Lower leg skin (tissue), 4 donors: ENCODE data around the gene KANK4. TPM values are rescaled to one million over a fixed set of nuclear protein-coding genes. Genes with fewer than 3 reads are reported as not detected.

Experiments
- DNase-seq, 2 donors: peaks; one replicate each; pipeline ENCODE4 v3.0.0-alpha.2; 2019; ENCODE audit warnings: low spot score in 2 of 2
- H3K4me3 ChIP-seq: fragments of 200-600 bp; sonication (generic); 2 replicates; pipeline ENCODE4 v1.5.1; 2017; ENCODE audit warnings: mild to moderate bottlenecking, low read depth; ENCODE audit not compliant: poor library complexity, severe bottlenecking
- POLR2A ChIP-seq, 2 donors: fragments of 450-650 bp; IDR thresholded peaks; one replicate each; pipeline ENCODE4 v1.6.1; 2016 to 2017; ENCODE audit warnings: antibody characterized with exemption in 2 of 2, mild to moderate bottlenecking in 1 of 2, moderate library complexity in 1 of 2
- WGBS, 2 donors: methylation state at CpG; one replicate each; pipeline ENCODE4 v1.1.5; 2018; 5-methylcytosine and 5-hydroxymethylcytosine counted together
- intact Hi-C: fragments of 100-400 bp; cut with DNase I; formaldehyde crosslinking; loops from one replicate; pipeline ENCODE4 v1.15.0; 2023; ENCODE audit warnings: low total_unique reads
- total RNA-seq, 4 donors: library from RNA; depleted of rRNA; stranded (reverse); fragments of >200 nt; gene quantifications; one replicate each; pipeline ENCODE4 v1.1.0, GENCODE V29; 2016
- TF ChIP-seq, protein P1 (sequence below), 3 donors: fragments of 450-650 bp; IDR thresholded peaks; one replicate each; pipeline ENCODE4 v1.5.1; 2016; ENCODE audit warnings: antibody characterized with exemption in 3 of 3, mild to moderate bottlenecking in 3 of 3, moderate library complexity in 2 of 3

Gene KANK4
- total RNA-seq, 4 donors from 2014 or later: 0.21 to 1.5 (median 0.72) TPM

DNA sequence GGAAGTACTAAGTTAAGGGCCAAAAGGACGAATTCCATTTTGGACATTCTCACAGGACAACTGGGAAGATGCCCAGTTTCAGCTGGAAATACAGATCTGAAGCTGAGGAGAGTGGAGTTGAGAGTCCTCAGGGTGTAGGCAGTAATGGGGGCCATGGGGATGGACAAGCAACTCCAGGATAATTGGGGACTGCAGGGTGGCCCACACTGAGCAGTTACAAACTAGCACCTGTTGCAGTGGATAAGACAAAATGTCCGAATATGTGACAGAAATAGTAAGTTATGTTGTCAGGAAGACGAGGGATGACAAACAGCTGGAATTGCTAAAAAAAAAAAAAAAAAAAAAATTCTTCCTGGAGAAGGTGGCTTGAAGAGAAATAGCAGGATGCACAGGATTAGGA is 34.6 kb upstream of the KANK4 start:
- H3K4me3 ChIP-seq: no peak overlapping the region
- intact Hi-C loops: no loop called here
- WGBS, 2 donors: 49 to 75% methylated on average over 3 of the region's 3 CpGs
- TF ChIP-seq, protein P1, sequence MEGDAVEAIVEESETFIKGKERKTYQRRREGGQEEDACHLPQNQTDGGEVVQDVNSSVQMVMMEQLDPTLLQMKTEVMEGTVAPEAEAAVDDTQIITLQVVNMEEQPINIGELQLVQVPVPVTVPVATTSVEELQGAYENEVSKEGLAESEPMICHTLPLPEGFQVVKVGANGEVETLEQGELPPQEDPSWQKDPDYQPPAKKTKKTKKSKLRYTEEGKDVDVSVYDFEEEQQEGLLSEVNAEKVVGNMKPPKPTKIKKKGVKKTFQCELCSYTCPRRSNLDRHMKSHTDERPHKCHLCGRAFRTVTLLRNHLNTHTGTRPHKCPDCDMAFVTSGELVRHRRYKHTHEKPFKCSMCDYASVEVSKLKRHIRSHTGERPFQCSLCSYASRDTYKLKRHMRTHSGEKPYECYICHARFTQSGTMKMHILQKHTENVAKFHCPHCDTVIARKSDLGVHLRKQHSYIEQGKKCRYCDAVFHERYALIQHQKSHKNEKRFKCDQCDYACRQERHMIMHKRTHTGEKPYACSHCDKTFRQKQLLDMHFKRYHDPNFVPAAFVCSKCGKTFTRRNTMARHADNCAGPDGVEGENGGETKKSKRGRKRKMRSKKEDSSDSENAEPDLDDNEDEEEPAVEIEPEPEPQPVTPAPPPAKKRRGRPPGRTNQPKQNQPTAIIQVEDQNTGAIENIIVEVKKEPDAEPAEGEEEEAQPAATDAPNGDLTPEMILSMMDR (IDR thresholded peaks at IDR 0.05): no peak
- TF ChIP-seq POLR2A (IDR thresholded peaks at IDR 0.05): no peak
- no peak for DNase-seq

GRCh38 chr1:62352387-62352786 is 33.2 kb upstream of the KANK4 start:
- WGBS, 2 donors: 93 to 95% methylated on average over 4 of the region's 4 CpGs
- DNase-seq: no peak
- TF ChIP-seq POLR2A (IDR thresholded peaks at IDR 0.05): no peak
- TF ChIP-seq, protein P1 (IDR thresholded peaks at IDR 0.05): no peak
- intact Hi-C loops: no loop called here
- H3K4me3 ChIP-seq: no peak overlapping the region

DNA sequence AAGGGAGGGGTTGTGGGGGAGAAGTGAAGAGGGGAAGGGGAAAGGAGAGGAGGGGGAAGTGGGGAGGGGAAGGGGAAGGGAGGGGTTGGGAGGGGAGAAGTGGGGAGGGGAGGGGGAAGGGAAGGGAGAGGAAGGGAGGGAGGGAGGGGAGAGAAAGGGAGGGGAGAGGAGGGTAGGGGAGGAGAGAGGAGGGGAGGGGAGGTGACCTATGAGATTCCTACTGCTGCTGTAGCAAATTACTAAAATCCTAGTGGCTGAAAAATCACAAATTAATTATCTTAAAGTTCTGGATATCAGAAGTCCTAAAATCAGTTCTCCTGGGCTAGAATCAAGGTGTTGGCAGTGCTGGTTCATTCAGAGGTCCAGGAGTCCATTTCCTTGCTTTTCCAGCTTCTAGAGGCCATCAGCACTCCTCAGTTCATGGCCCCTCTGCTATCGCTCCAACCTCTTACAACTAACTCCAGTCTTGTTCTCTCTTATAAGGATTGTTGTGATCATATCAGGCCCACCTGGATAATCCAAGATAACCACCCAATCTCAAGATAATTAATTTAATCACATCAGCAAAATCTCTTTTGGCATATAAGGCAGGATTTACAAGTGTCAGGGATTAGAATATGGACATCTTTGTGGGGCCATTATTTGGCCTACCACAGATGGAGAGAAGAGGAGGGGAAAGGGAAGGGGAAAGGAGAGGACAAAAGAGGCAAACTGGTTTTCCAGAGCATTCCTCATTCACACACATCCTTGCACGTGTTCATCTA is 30.4 kb upstream of the KANK4 start:
- TF ChIP-seq, protein P1 (IDR thresholded peaks at IDR 0.05): no peak
- no peak for TF ChIP-seq POLR2A (IDR thresholded peaks at IDR 0.05)
- no peak overlapping the region for H3K4me3 ChIP-seq
- 90 to 94% methylated on average over 2 of the region's 2 CpGs for WGBS, 2 donors
- DNase-seq: no peak
- intact Hi-C loops: no loop called here

- intact Hi-C loops: no loop called here
- 94% methylated on average over 4 of the region's 4 CpGs for WGBS, 2 donors
- no peak overlapping the region for H3K4me3 ChIP-seq
- no peak for DNase-seq
- TF ChIP-seq, protein P1 (IDR thresholded peaks at IDR 0.05): no peak
- TF ChIP-seq POLR2A (IDR thresholded peaks at IDR 0.05): no peak
Measured at GRCh38 chr1:62346886-62347285, 27.7 kb upstream of the KANK4 start.

- intact Hi-C loops: no loop called here
- 63 to 68% methylated on average over 5 of the region's 5 CpGs for WGBS, 2 donors
- no peak for TF ChIP-seq POLR2A (IDR thresholded peaks at IDR 0.05)
- TF ChIP-seq, protein P1 (IDR thresholded peaks at IDR 0.05): no peak
- no peak overlapping the region for H3K4me3 ChIP-seq
- no peak for DNase-seq
Measured at GRCh38 chr1:62343911-62344310, 24.7 kb upstream of the KANK4 start.

- H3K4me3 ChIP-seq: no peak overlapping the region
- DNase-seq: no peak
- intact Hi-C loops: no loop called here
- WGBS, 2 donors: 93 to 96% methylated on average over 3 of the region's 3 CpGs
- TF ChIP-seq, protein P1 (IDR thresholded peaks at IDR 0.05): no peak
- no peak for TF ChIP-seq POLR2A (IDR thresholded peaks at IDR 0.05)
Measured at GRCh38 chr1:62342270-62342669, 23.0 kb upstream of the KANK4 start.
